Peyer's patch (tissue), 4 donors: Measurements from ENCODE around the gene PDGFD. TPM values are rescaled to one million over a fixed set of nuclear protein-coding genes. Genes with fewer than 3 reads are reported as not detected.

Experiments used
- DNase-seq, 3 donors: peaks; one replicate each; pipeline ENCODE4 v3.0.0-alpha.2; 2017 to 2019
- H3K27ac ChIP-seq, 4 donors: fragments of 200-600 bp; sonication (generic); one replicate each; pipeline ENCODE4 v1.5.1; 2016 to 2019
- H3K27me3 ChIP-seq, 2 donors: fragments of 200-600 bp; sonication (generic); one replicate each; pipeline ENCODE4 v1.5.1; 2019
- H3K36me3 ChIP-seq, 3 donors: fragments of 200-600 bp; sonication (generic); one replicate each; pipeline ENCODE4 v1.5.1; 2016 to 2019
- H3K4me1 ChIP-seq, 4 donors: fragments of 200-600 bp; sonication (generic); one replicate each; pipeline ENCODE4 v1.5.1; 2016 to 2019
- H3K4me3 ChIP-seq, 4 donors: fragments of 200-600 bp; sonication (generic); 1 replicate in 3 of 4; 2 replicates in 1 of 4; pipeline ENCODE4 v1.5.1; 2016 to 2019; ENCODE audit warnings: mild to moderate bottlenecking in 1 of 4
- H3K9me3 ChIP-seq, 4 donors: fragments of 200-600 bp; sonication (generic); one replicate each; pipeline ENCODE4 v1.5.1; 2016 to 2019; ENCODE audit warnings: mild to moderate bottlenecking in 1 of 4
- POLR2A ChIP-seq, 2 donors: fragments of 450-650 bp; IDR thresholded peaks; one replicate each; pipeline ENCODE4 v1.5.1; 2017; ENCODE audit warnings: antibody characterized with exemption in 2 of 2, mild to moderate bottlenecking in 2 of 2, moderate library complexity in 2 of 2
- total RNA-seq, 4 donors: library from RNA; depleted of rRNA; stranded (reverse); fragments of >200 nt; gene quantifications; one replicate each; pipeline ENCODE4 v1.1.0, GENCODE V29; 2016
- TF ChIP-seq, protein P1 (sequence below), 6 experiments: fragments of 450-650 bp in 4 of 6; fragments of 200-600 bp in 2 of 6; sonication (generic) in 1 of 6; IDR thresholded peaks; one replicate each; pipeline ENCODE4 v1.5.1; 2017 to 2019; ENCODE audit warnings: antibody characterized with exemption in 6 of 6, mild to moderate bottlenecking in 3 of 6, moderate library complexity in 1 of 6

Gene PDGFD
- total RNA-seq, 4 donors from 2014 or later: 0.83 to 1.9 (median 1.7) TPM

- Histone ChIP-seq H3K27ac (no peak overlapping the region), H3K27me3 (no peaks in the 10 kb centered on the region), H3K36me3 (no peaks in the 10 kb centered on the region), H3K4me1 (no peaks in the 10 kb centered on the region), H3K4me3 (no peak overlapping the region), H3K9me3 (no peaks in the 10 kb centered on the region)
- TF ChIP-seq, protein P1, sequence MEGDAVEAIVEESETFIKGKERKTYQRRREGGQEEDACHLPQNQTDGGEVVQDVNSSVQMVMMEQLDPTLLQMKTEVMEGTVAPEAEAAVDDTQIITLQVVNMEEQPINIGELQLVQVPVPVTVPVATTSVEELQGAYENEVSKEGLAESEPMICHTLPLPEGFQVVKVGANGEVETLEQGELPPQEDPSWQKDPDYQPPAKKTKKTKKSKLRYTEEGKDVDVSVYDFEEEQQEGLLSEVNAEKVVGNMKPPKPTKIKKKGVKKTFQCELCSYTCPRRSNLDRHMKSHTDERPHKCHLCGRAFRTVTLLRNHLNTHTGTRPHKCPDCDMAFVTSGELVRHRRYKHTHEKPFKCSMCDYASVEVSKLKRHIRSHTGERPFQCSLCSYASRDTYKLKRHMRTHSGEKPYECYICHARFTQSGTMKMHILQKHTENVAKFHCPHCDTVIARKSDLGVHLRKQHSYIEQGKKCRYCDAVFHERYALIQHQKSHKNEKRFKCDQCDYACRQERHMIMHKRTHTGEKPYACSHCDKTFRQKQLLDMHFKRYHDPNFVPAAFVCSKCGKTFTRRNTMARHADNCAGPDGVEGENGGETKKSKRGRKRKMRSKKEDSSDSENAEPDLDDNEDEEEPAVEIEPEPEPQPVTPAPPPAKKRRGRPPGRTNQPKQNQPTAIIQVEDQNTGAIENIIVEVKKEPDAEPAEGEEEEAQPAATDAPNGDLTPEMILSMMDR (IDR thresholded peaks at IDR 0.05): no peak
- no peak for TF ChIP-seq POLR2A (IDR thresholded peaks at IDR 0.05)
- DNase-seq: no peak
These were observed 215.7 kb downstream of the PDGFD start for GRCh38 chr11:103948187-103948763.

DNA sequence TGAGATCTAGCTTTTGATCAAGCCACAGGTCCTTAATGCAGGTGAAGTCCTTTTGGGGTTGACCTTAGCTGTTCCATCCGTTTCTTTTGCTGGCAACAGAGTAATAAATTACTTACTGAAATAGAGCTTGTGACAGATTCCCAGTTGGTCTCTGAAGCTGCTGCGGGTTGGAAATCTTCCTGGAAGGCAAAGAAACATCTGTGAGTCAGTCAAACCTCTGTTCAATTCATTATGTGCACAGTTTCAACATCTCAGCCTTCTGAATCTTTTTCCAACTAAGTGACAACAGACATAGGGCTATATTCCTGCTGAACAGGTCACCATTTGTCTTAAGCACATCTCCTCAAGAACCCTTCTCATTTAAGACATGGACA lies 216.4 kb downstream of the PDGFD start:
- no peak overlapping the region for H3K27ac ChIP-seq
- no peaks in the 10 kb centered on the region for H3K36me3 ChIP-seq
- H3K4me3 ChIP-seq: no peak overlapping the region
- H3K4me1 ChIP-seq: no peaks in the 10 kb centered on the region
- no peak for DNase-seq
- H3K9me3 ChIP-seq: no peaks in the 10 kb centered on the region
- no peaks in the 10 kb centered on the region for H3K27me3 ChIP-seq
- TF ChIP-seq, protein P1 (IDR thresholded peaks at IDR 0.05): no peak
- TF ChIP-seq POLR2A (IDR thresholded peaks at IDR 0.05): no peak

DNA sequence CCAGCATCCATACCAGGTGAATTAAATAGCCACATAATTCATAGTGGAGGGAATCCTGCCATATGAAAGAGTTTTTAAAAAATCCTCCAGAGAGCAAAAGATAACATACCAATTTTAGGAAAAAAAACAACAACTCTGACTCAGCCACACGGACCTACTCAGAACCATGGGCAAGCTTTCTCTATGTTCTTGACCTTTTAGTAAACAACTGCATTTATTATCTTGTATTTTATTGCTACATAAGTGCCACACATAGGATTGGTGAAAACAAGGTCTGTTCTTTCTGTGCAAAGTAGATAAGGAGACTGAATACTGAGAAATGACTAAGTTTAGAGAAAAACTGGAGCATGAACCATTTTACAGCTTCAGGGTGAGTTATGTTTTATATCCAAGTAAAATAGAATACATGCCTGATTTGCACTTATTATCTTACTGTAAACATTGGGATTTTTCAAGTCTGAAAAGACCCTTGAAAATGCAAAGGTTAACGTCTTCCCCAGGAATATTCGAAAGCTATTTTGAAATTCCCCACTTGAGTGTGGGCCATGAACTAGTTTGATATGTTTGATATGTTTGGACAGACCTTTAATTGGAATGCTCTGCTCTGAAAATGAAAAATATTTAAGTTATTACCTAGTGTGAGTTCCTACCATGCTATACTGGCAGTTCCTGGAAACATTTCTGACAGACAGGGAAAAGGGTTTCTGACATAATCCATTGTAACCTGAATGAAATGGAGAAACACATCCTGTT lies 217.0 kb downstream of the PDGFD start:
- Histone ChIP-seq H3K9me3 (no peaks in the 10 kb centered on the region), H3K4me1 (no peaks in the 10 kb centered on the region), H3K4me3 (no peak overlapping the region), H3K36me3 (no peaks in the 10 kb centered on the region), H3K27me3 (no peaks in the 10 kb centered on the region), H3K27ac (no peak overlapping the region)
- TF ChIP-seq, protein P1 (IDR thresholded peaks at IDR 0.05): no peak
- TF ChIP-seq POLR2A (IDR thresholded peaks at IDR 0.05): no peak
- DNase-seq: no peak

DNA sequence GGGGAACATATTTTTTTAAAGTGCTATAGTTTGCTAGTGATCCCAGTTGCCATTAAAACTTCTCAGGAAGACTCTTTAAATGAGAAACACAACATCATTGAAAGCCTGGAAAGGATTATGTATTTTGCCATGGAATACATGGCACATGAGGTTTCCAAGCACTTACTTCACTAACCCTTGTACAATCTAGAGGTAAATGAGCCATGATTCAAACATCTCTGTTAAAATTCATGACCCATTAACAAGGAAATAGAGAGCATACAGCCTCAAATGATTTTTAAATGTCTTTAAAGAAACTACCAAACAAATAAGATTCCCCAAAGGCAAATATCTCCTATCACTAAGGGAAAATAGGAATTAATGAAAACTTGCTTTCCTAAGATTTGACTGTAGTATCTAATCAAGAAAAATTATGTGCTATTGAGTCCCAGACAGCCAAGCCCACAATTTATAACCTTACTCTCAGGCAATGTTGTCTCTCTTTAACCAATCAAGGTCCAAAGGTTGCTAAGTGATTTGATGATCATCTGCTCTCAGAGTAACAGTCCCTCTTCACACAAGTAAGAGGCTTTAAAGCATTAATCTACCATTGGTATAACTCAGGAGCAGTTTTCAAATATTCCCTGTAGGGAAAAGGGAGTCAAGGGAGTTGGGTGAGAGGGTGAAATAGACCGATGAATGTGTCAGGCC lies 219.6 kb downstream of the PDGFD start:
- Histone ChIP-seq H3K36me3 (no peaks in the 10 kb centered on the region), H3K27ac (no peak overlapping the region), H3K4me1 (no peaks in the 10 kb centered on the region), H3K27me3 (no peaks in the 10 kb centered on the region), H3K9me3 (no peaks in the 10 kb centered on the region), H3K4me3 (no peak overlapping the region)
- no peak for TF ChIP-seq POLR2A (IDR thresholded peaks at IDR 0.05)
- TF ChIP-seq, protein P1 (IDR thresholded peaks at IDR 0.05): no peak
- no peak for DNase-seq

GRCh38 chr11:103942646-103943045 lies 221.3 kb downstream of the PDGFD start:
- DNase-seq: no peak
- H3K36me3 ChIP-seq: no peaks in the 10 kb centered on the region
- TF ChIP-seq POLR2A (IDR thresholded peaks at IDR 0.05): no peak
- TF ChIP-seq, protein P1 (IDR thresholded peaks at IDR 0.05): no peak
- H3K9me3 ChIP-seq: no peaks in the 10 kb centered on the region
- H3K27me3 ChIP-seq: no peaks in the 10 kb centered on the region
- H3K4me3 ChIP-seq: no peak overlapping the region
- no peaks in the 10 kb centered on the region for H3K4me1 ChIP-seq
- no peak overlapping the region for H3K27ac ChIP-seq
